Measurements from ENCODE around the gene SLC13A4. TPM values are rescaled to one million over a fixed set of nuclear protein-coding genes. Genes with fewer than 3 reads are reported as not detected.

Gene SLC13A4
- total RNA-seq, 1 donor from 2014 or later = not detected

GRCh38 chr7:135661311-135662122 is 66.5 kb downstream of the SLC13A4 start:
- peaks cover 35% of the 10 kb centered on the region for H3K4me1 Mint-ChIP-seq (ENCODE audit: low read depth)
- H3K27me3 Mint-ChIP-seq (ENCODE audit: low read depth) = no peaks in the 10 kb centered on the region
- no peaks in the 10 kb centered on the region for H3K9me3 Mint-ChIP-seq (ENCODE audit: low read depth)
- peak overlapping the region; percentile 99 for H3K27ac Mint-ChIP-seq (ENCODE audit: unreplicated experiment)
- no peak for DNase-seq (ENCODE audit: low spot score)
- no peak for TF ChIP-seq CTCF (IDR thresholded peaks at IDR 0.05)
- no peaks in the 10 kb centered on the region for H3K36me3 Mint-ChIP-seq (ENCODE audit: low read depth)
- peak overlapping the region; percentile 99 for H3K4me3 Mint-ChIP-seq (ENCODE audit: unreplicated experiment)

DNA sequence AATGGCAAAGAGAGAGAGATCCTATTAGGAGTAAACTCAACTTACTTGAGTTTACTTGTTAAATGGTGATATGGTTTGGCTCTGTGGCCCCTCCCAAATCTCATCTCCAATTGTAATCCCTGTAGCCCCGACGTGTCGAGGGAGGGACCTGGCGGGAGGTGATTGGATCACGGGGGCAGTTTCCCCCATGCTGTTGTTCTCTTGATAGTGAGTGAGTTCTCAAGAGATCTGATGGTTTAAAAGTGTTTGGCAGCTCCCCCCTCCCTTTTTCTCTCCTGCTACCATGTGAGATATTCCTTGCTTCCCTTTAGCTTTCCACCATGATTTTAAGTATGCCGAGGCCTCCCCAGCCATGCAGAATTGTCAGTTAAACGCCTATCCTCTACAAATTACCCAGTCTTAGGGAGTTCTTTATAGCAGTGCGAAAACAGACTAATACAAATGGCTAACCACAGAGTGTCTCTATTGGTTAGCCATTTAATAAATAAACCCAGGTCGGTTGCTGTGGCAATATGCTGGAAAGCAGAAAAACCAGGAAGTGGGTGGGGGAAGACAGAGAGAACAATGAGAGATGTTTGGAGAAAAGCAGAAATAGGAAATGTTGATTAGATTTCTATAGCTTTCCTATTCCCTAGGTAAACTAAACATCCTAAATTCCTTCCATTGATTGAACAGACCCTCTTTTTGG is 68.7 kb downstream of the SLC13A4 start:
- no peak for DNase-seq (ENCODE audit: low spot score)
- no peak overlapping the region for H3K4me3 Mint-ChIP-seq (ENCODE audit: unreplicated experiment)
- no peak overlapping the region for H3K27ac Mint-ChIP-seq (ENCODE audit: unreplicated experiment)

DNA sequence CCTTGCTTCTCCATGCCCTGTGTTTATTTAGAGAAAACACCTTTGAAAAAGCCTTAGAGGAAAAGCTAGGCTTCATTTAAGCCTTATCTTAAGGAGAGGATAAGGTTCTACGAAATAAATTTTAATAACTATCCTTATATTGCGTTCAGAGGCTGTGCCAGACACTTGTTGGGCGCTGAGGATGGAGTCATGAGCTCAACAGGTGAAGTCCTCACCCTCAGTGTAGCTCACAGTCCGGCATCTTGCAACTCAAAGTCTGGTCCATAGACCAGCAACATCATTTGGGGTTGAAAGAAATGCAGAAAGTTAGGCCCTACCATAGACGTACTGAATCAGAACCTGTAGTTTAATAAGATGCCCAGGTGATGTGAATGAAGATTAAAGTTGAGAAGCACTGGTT is 69.4 kb downstream of the SLC13A4 start:
- H3K27me3 Mint-ChIP-seq (ENCODE audit: low read depth) = no peaks in the 10 kb centered on the region
- no peak overlapping the region for H3K4me3 Mint-ChIP-seq (ENCODE audit: unreplicated experiment)
- no peaks in the 10 kb centered on the region for H3K9me3 Mint-ChIP-seq (ENCODE audit: low read depth)
- H3K36me3 Mint-ChIP-seq (ENCODE audit: low read depth) = no peaks in the 10 kb centered on the region
- H3K4me1 Mint-ChIP-seq (ENCODE audit: low read depth) = peaks cover 10% of the 10 kb centered on the region
- H3K27ac Mint-ChIP-seq (ENCODE audit: unreplicated experiment) = no peak overlapping the region
- no peak for TF ChIP-seq CTCF (IDR thresholded peaks at IDR 0.05)
- no peak for DNase-seq (ENCODE audit: low spot score)

More for the DNA sequence above, 68.7 kb downstream of the SLC13A4 start:
- no peaks in the 10 kb centered on the region for H3K9me3 Mint-ChIP-seq (ENCODE audit: low read depth)
- H3K36me3 Mint-ChIP-seq (ENCODE audit: low read depth) = no peaks in the 10 kb centered on the region
- peaks cover 16% of the 10 kb centered on the region for H3K4me1 Mint-ChIP-seq (ENCODE audit: low read depth)
- H3K27me3 Mint-ChIP-seq (ENCODE audit: low read depth) = no peaks in the 10 kb centered on the region
- no peak for TF ChIP-seq CTCF (IDR thresholded peaks at IDR 0.05)

DNA sequence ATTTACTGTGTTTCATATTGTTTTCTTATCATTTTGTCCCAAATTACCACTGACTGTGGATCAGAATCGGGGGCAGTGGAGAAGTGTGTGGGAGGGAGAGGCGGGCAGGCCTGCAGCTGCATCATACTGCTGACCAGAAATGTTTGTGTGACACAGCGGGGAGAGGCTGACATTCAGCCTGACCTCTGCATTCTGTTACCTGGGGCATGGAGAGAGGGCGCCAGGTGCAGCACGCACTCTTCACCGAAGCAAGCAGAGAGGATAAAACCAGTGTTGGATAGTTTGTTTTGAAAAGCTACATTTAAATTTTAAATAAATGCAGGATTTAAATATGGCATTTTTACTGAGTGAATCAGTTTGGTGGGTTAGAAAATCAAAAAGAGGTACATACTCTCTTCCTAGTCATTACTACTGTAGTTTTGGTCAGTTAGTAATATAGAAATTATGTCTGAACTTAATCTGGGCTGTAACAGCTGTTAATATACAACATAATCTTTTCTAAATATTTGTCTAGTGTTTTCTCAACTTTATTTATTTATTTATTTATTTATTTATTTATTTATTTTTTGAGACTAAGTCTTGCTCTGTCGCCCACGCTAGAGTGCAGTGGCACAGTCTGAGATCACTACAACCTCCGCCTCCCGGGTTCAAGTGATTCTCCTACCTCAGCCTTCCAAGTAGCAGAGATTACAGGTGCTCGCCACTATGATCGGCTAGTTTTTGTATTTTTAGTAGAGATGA is 74.5 kb downstream of the SLC13A4 start:
- Mint-ChIP-seq H3K9me3 (ENCODE audit: low read depth) (no peaks in the 10 kb centered on the region), H3K27ac (ENCODE audit: unreplicated experiment) (no peak overlapping the region), H3K36me3 (ENCODE audit: low read depth) (no peaks in the 10 kb centered on the region), H3K4me3 (ENCODE audit: unreplicated experiment) (no peak overlapping the region), H3K27me3 (ENCODE audit: low read depth) (no peaks in the 10 kb centered on the region), H3K4me1 (ENCODE audit: low read depth) (peaks cover 5% of the 10 kb centered on the region)
- DNase-seq (ENCODE audit: low spot score) = no peak
- TF ChIP-seq CTCF (IDR thresholded peaks at IDR 0.05) = no peak

Measured in chondrocyte (in vitro differentiated cells).